22Rv1 (cell line): ENCODE data around the gene SMARCA1.

Experiments used
- CTCF ChIP-seq: fragments of 450-650 bp; IDR thresholded peaks from 2 replicates; pipeline ENCODE4 v1.5.1; 2017; ENCODE audit warnings: mild to moderate bottlenecking
- ZFX ChIP-seq: fragments of 450-650 bp; IDR thresholded peaks from 2 replicates; pipeline ENCODE4 v1.6.1; 2017; ENCODE audit warnings: antibody characterized with exemption, borderline replicate concordance

DNA sequence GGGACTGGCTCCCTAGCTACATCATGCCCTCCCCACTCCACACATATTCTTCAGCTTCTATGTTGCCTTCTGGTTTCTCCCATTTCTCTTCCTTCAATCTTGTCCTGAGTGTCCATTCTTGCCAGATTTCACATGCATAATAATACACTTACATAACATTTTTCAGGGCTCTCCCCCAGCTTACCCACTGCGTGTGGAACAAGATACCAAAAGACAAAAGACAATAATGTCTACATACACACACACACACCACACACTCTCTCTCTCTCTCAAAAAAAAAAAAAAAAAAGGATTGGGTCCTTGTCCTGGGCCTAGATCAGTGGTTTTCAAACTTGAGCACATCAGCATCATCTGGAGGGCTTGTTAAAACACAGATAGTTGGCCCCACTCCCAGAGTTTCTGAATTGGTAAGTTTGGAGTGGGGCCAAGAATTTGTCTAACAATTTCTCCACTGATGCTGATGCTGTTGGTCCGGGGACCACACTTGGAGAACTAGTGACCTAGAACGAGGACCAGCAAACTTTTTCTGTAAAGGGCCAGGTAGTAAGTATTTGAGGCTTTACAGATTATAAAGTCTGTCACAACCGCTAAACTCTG lies 6.5 kb upstream of the SMARCA1 start:
- TF ChIP-seq CTCF (no peak), ZFX (no peak)
